GM18498 (cell line): Measurements from ENCODE around the gene TEX38.
"Not testable (repeated sequence)": the region's sequence is repeated elsewhere in the genome, so short reads cannot be mapped to it uniquely, and the experiment has no call there.

ENCODE experiments used
- ATAC-seq: cut with Tn5 transposase; IDR thresholded peaks from one replicate; pipeline ENCODE4 v1.9.1; 2021; ENCODE audit warnings: mild to moderate bottlenecking, moderate library complexity; ENCODE audit not compliant: unreplicated experiment

Gene TEX38

GRCh38 chr1:46654698-46655097, 17.0 kb upstream of the TEX38 start:
- not testable (repeated sequence) for ATAC-seq

DNA sequence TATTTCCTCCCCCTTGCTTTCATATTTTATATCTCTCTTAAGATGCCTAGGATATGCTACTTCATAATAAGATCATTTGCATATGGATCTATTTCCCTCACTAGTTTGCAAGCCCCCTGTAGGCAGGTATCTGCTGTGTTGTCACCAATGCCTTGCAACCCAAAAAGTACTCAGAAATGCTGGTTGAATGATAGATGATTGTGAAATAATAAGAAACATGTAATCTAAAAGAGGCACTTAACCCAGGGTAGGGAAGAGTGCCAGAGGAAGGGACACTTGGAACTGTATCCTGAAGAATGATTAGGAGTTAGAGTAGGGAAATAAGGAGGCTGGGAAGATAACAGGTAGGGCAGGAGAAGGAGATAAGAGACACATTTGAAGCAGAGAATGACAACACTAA, 15.8 kb upstream of the TEX38 start:
- ATAC-seq = no peak

- no peak for ATAC-seq
Observed at GRCh38 chr1:46656643-46657042, 15.0 kb upstream of the TEX38 start.

DNA sequence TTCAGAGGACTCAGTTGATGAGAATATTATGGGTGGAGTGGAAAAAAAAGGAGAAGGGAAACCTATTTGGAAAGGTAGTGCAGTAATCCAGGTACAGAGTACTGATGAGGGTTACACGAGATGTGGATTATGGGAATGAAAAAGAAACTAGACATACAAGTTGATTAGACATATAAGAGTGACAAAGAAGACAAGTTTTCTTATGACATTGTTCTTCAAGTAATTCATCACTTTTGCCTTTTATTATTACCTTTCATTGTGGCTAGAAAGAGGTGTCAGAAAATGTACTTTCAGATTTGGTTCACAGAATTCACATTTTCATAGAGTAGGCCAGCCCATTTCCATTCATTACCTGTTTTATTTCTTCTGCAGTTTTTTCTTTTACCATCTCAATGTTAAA, 13.9 kb upstream of the TEX38 start:
- no peak for ATAC-seq

DNA sequence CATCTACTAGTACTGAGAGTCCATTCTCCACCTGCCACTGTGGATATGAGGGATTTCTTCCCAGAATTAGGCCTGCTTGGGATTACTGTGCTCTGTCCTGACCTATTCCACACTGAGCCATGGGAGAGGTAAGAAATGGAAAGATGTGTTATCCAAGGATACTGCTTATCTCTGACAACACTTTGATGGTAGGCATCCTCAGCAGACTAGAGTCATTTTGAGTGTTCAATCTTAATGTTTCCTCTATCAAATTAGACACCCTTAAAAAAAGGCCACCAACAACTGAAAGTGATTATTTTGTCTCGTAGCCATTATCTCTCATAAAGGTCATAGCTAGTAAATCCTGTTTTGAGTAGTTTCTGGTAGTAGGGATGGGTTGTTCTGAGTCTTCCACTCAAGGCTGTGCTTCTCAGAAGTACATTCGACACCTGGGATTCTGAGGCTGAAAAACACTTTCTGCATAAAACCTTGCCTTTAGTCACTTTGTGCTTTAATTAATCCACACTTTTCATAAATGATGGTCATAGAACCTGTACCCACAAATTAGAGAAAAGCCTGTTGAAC, 12.3 kb upstream of the TEX38 start:
- peak; percentile 40 for ATAC-seq

DNA sequence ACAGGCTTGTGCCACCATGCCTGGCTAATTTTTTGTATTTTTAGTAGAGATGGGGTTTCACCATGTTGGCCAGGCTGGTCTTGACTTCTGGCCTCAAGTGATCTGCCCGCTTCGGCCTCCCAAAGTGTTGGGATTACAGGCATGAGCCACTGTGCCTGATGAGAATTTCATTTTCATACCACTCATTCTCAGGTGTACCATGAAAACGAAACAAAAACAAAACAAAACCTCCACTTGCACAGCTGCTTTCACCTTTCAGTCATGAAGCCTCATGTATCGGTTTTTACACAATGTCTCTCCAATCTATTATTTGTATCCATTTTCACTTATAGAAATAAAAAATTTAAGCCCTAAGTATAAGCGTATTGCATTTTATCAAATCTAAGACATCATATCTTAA, 11.5 kb upstream of the TEX38 start:
- ATAC-seq = peak; percentile 92

DNA sequence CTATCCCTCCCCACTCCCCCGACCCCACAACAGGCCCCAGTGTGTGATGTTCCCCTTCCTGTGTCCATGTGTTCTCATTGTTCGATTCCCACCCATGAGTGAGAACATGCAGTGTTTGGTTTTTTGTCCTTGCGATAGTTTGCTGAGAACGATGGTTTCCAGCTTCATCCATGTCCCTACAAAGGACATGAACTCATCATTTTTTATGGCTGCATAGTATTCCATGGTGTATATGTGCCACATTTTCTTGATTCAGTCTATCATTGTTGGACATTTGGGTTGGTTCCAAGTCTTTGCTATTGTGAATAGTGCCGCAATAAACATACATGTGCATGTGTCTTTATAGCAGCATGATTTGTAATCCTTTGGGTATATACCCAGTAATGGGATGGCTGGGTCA, 8.7 kb upstream of the TEX38 start:
- ATAC-seq = not testable (repeated sequence)

- no peak for ATAC-seq
Observed at GRCh38 chr1:46665983-46666382, 5.7 kb upstream of the TEX38 start.

DNA sequence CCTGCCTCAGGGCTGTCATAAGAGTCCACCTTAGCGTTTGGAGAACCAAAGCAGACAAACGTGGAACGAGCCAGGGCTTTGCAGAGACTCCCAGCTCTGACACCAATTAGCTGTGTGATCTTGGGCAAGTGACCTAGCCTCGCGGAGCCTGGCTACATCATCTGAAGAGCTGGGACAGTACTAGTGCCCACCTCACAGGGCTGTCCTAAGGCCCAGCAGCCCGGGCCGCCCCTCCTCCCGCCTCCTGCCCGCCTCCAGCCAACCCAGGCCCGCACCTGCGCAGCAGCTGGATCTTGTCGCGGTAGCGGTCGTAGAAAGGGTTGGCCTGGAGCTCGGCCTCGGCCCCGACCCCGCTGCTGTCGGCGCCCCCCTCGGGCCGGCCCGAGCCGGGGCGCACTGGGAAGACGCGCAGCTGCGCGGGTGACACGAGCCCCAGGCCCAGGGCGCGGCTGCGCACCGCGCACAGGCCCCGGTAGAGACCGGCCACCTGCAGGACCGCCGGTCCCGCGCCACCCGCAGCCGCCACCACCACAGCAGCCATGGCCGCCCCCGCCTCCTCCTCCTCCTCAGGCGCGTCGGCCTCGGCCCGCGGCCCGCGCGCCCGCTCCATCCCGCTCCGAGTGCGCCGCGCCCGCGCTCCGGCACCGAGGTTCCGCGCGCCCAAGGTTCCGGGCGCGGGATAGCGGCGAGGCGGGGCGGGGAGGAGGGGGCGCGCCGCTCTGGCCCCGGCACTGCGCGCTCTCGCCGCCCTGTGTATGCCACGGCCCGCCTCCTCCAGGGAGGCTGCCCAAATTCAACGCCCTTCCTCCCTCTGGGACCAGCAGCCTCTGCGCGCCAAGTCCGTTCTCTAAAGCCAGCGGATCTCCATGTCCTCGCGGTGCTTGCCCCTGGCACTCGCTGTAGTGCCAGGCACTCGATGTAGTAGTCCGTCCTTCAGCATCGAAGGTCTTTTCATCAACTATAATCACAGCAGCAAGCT, 3.6 kb upstream of the TEX38 start, which contains the start of gene ATPAF1:
ATPAF1 (minus strand) TSS at position 583 of the 979 bp plus-strand sequence; CDS start at position 541, 42 bp downstream.
- peak; percentile 77 for ATAC-seq

DNA sequence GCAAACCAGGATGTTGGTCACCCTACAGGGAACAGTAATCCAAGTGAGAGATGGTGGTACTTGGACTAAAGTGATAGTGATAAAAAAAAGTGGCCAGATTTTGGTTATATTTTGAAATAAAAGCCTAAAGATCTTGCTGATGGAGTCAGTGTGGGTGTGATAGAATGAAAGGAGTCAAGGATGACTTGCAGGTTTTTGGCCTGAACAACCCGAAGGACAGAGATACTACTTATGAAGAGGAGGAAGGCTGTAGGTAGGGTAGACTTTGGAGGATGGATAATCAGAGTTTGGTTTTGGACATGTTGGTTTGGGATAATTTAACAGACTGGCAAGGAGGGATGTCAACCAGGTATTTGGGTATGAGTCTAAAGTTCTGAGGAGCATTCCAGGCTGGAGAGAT, 1.5 kb upstream of the TEX38 start:
- ATAC-seq = no peak

- no peak for ATAC-seq
Observed at GRCh38 chr1:46672696-46673095, 1.0 kb downstream of the TEX38 start.

- no peak for ATAC-seq
Observed at GRCh38 chr1:46673749-46674182, 2.1 kb downstream of the TEX38 start.

DNA sequence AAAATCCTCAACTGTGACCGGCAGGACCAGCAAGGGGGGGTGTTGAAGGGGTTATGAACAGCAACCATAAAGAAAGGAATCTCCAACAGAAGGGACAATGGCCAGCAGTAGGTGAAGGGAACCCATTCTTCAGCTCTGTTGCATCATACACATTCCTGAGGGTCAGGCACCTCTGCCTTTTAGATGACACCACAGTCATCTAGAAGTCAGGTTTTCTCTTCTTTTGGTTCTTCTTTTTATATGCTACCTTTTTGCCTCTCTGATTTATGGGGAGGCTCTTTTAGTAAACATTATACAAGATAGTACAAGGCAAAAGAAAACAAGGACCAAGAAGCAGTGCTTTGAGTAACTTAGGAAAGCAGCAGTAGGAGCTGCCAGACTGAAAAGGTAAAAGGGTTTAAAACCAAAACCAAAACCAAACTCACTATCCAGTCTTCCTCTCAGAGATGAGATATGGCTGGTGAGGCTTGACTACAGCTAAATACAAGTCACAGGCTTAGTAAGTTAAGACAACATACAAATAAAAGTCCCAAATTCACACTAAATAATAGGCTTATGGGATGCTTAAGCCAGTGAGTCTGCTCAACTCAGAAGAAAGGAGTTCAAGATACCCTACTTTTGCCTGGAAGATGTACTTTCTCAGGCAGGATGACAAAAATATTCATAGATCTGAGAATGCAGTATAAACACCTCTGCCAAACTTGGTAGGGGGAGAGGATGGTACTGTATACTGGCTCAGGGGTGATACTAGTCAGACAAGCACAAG, 4.1 kb downstream of the TEX38 start:
- peak; percentile 78 for ATAC-seq

DNA sequence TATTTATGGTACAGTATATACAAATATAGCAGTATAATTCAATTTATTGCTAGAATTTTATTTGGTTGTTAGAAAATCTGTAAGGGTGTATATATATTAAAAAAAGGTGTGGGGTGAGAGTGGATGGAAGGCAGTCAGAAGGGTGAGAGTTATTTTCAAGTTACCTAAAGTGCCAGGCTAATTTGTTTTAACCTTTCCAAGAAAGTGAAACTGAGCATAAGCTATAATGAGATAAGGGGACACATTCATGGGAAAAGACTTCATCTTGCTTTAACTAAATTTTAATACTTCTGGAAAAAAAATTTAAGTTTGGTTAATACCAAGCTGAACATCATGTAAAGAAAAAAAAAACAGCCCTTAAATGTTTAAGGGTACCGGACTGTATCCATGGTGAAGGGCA, 4.9 kb downstream of the TEX38 start:
- ATAC-seq = no peak

- ATAC-seq = no peak
Observed at GRCh38 chr1:46677339-46677738, 5.7 kb downstream of the TEX38 start.

DNA sequence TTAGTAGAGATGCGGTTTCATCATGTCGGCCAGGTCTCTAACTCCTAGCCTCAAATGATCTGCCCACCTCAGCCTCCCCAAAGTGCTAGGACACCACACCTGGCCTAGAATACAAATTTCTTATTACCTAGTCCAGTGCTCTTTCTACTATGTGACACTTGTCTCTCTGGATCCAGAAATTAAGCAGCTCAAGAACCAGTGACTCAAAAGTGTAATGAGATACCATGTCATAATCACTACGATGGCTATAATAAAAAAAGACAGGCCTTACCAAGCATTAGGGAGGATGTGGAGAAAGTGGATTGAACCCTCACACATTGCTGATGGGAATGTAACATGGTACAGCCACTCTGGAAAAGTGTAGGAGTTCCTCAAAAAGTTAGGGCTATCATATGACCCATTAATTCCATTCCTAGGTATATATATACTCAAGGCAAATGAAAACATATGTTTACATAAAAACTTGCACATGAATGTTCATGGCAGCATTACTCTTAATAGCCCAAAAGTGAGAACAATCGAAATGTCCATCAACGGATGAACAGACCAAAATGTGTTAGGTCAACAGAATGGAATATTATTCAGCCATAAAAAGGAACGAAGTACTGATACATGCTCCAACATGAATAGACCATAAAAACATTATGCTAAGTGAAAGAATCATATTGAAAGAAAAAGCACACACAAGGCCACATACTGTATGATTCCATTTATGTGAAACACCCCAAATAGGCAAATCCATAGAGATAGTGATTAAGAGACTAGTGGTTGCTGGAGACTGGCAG, 8.3 kb downstream of the TEX38 start:
- ATAC-seq = no peak

- no peak for ATAC-seq
Observed at GRCh38 chr1:46681333-46682034, 9.8 kb downstream of the TEX38 start.

DNA sequence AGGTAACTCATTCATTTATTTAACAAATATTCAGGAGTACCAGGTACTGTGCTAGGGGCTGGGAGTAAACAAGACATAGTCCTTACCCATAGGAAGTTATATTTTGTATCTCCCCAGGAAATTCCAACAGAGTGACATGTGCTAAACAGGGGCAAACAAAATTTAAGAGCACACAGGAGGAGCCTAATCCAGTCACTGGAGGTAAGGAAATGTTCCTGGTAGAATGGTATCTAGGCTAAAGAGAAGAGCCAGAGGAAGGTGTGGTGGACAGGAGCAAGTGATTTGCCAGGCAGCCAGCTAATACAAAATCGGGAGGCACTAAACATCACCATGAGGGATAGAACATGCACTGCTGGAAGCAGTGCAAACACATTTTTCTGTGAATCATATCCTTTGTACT, 10.4 kb downstream of the TEX38 start:
- no peak for ATAC-seq

GRCh38 chr1:46684670-46685069, 13.0 kb downstream of the TEX38 start:
- ATAC-seq = no peak

DNA sequence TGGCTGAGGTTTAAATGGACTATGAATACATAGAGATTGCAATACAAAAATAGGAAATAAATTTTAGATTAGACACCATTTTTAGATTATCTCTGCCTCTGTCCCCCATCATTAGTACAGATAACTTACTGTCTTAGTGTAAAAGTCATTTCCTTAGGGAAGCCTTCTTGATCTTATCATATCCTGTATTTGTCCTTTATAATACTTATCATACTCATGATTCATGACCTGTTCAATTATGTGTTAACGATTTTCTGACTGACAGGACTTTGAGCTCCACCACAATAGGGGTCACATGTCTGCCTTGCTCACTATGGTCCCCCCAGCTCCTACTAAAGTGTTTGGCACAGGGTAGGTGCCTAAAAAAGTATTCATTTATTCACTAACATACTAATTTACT, 14.6 kb downstream of the TEX38 start:
- no peak for ATAC-seq
